Adrenal gland (tissue), 5 donors: ENCODE data around the gene SQOR.

ENCODE experiments used
- CTCF ChIP-seq, 6 experiments: fragments of 450-650 bp in 4 of 6; fragments of 200-600 bp in 2 of 6; sonication (generic) in 1 of 6; IDR thresholded peaks; 1 replicate in 5 of 6; 2 replicates in 1 of 6; pipeline versions ENCODE4 v1.5.1 to v1.8.0; 2016 to 2021; ENCODE audit warnings: antibody characterized with exemption in 6 of 6, mild to moderate bottlenecking in 2 of 6, moderate library complexity in 1 of 6
- POLR2A ChIP-seq, 2 donors: fragments of 450-650 bp; IDR thresholded peaks; one replicate each; pipeline ENCODE4 v1.6.1; 2017; ENCODE audit warnings: antibody characterized with exemption in 2 of 2, mild to moderate bottlenecking in 2 of 2, moderate library complexity in 1 of 2
- donor health status: DM: no; HTN: no; CAD: no.

DNA sequence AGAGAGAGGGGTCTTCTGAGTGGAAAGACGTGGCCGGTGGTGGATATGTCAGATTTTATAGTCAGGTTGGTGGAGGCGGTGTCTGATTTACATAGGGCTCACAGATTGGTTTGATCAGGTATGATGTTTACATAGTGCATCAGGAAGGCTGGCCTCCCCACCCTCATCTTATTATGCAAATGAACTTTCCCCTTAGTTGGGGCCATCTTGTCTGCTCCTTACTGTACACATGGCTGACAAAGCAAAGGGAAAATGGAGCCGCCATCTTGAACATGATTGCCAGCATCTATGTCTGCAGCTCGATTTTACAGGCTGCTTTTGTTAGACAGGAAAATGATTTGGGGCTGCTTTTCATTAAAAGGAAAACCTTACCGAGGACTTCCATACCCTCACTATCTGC, 19.9 kb downstream of the SQOR start:
- TF ChIP-seq CTCF (IDR thresholded peaks at IDR 0.05) (no peak), POLR2A (IDR thresholded peaks at IDR 0.05) (no peak)
